ENCODE results near the gene CACNA1G. TPM values are rescaled to one million over a fixed set of nuclear protein-coding genes. Genes with fewer than 3 reads are reported as not detected.
A peak's percentile ranks its signal among the peaks of the same experiment; 100 is the strongest.

Gene CACNA1G
- total RNA-seq, 1 experiment from 2014 or later = 6.7 TPM

GRCh38 chr17:50620858-50621257 lies 60.3 kb downstream of the CACNA1G start:
- ATAC-seq = peak; percentile 83
- H3K27ac Mint-ChIP-seq = no peak overlapping the region
- no peaks in the 10 kb centered on the region for H3K9me3 Mint-ChIP-seq
- H3K36me3 Mint-ChIP-seq = no peaks in the 10 kb centered on the region
- TF ChIP-seq, protein P1, sequence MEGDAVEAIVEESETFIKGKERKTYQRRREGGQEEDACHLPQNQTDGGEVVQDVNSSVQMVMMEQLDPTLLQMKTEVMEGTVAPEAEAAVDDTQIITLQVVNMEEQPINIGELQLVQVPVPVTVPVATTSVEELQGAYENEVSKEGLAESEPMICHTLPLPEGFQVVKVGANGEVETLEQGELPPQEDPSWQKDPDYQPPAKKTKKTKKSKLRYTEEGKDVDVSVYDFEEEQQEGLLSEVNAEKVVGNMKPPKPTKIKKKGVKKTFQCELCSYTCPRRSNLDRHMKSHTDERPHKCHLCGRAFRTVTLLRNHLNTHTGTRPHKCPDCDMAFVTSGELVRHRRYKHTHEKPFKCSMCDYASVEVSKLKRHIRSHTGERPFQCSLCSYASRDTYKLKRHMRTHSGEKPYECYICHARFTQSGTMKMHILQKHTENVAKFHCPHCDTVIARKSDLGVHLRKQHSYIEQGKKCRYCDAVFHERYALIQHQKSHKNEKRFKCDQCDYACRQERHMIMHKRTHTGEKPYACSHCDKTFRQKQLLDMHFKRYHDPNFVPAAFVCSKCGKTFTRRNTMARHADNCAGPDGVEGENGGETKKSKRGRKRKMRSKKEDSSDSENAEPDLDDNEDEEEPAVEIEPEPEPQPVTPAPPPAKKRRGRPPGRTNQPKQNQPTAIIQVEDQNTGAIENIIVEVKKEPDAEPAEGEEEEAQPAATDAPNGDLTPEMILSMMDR (IDR thresholded peaks at IDR 0.05) = peak; percentile 63; the same call in 1 of the 2 replicates
- TF ChIP-seq, protein P2, sequence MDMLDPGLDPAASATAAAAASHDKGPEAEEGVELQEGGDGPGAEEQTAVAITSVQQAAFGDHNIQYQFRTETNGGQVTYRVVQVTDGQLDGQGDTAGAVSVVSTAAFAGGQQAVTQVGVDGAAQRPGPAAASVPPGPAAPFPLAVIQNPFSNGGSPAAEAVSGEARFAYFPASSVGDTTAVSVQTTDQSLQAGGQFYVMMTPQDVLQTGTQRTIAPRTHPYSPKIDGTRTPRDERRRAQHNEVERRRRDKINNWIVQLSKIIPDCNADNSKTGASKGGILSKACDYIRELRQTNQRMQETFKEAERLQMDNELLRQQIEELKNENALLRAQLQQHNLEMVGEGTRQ (CRISPR knock-in tag; IDR thresholded peaks at IDR 0.05) = peak; percentile 6; the same call in 1 of the 2 replicates
- TF ChIP-seq HMGXB4 (CRISPR knock-in tag; IDR thresholded peaks at IDR 0.05) (peak; percentile 29; the same call in 1 of the 2 replicates), ELF4 (CRISPR knock-in tag; IDR thresholded peaks at IDR 0.05; ENCODE audit: low read depth) (no peak), MXD4 (CRISPR knock-in tag; IDR thresholded peaks at IDR 0.05; ENCODE audit: borderline replicate concordance) (no peak)
- peaks cover 20% of the 10 kb centered on the region for H3K4me1 Mint-ChIP-seq
- H3K4me3 Mint-ChIP-seq = no peak overlapping the region
- POLR2A ChIA-PET = no interaction called here
- CTCF ChIA-PET = interaction anchor here (0.8 to 5.7 kb wide), 3 partner anchors 10 to 70 kb away, joined by 3 to 41 read pairs (median 6); partner anchors contain the start of gene CACNA1G
- DNase-seq (ENCODE audit: low spot score) = peak; percentile 75
- H3K27me3 Mint-ChIP-seq (ENCODE audit: low read depth) = peaks cover 4% of the 10 kb centered on the region

- ATAC-seq = no peak
- no peak overlapping the region for H3K27ac Mint-ChIP-seq
- no peak for DNase-seq (ENCODE audit: low spot score)
Measured at GRCh38 chr17:50621574-50622031, 61.1 kb downstream of the CACNA1G start.

More at GRCh38 chr17:50621574-50622031, 61.1 kb downstream of the CACNA1G start:
- Mint-ChIP-seq H3K9me3 (no peaks in the 10 kb centered on the region), H3K4me1 (peaks cover 22% of the 10 kb centered on the region), H3K27me3 (ENCODE audit: low read depth) (peaks cover 4% of the 10 kb centered on the region), H3K4me3 (no peak overlapping the region), H3K36me3 (no peaks in the 10 kb centered on the region)
- ChIA-PET CTCF (interaction anchor here (0.8 to 5.7 kb wide), 3 partner anchors 9 to 71 kb away, joined by 3 to 41 read pairs (median 6); partner anchors contain the start of gene CACNA1G), POLR2A (no interaction called here)
- TF ChIP-seq SP1 (CRISPR knock-in tag; conservative IDR thresholded peaks at IDR 0.05) (no peak), TEAD1 (CRISPR knock-in tag; IDR thresholded peaks at IDR 0.05) (no peak), JAZF1 (CRISPR knock-in tag; IDR thresholded peaks at IDR 0.05) (no peak), E2F1 (CRISPR knock-in tag; IDR thresholded peaks at IDR 0.05) (no peak), EMX1 (CRISPR knock-in tag; IDR thresholded peaks at IDR 0.05) (no peak), ZBTB43 (CRISPR knock-in tag; IDR thresholded peaks at IDR 0.05) (no peak), TEAD4 (CRISPR knock-in tag; IDR thresholded peaks at IDR 0.05) (no peak), NFYB (CRISPR knock-in tag; conservative IDR thresholded peaks at IDR 0.05; ENCODE audit: low read depth) (no peak), ZNF121 (CRISPR knock-in tag; IDR thresholded peaks at IDR 0.05) (no peak), NR1H2 (CRISPR knock-in tag; IDR thresholded peaks at IDR 0.05) (no peak)
- TF ChIP-seq, protein P3, sequence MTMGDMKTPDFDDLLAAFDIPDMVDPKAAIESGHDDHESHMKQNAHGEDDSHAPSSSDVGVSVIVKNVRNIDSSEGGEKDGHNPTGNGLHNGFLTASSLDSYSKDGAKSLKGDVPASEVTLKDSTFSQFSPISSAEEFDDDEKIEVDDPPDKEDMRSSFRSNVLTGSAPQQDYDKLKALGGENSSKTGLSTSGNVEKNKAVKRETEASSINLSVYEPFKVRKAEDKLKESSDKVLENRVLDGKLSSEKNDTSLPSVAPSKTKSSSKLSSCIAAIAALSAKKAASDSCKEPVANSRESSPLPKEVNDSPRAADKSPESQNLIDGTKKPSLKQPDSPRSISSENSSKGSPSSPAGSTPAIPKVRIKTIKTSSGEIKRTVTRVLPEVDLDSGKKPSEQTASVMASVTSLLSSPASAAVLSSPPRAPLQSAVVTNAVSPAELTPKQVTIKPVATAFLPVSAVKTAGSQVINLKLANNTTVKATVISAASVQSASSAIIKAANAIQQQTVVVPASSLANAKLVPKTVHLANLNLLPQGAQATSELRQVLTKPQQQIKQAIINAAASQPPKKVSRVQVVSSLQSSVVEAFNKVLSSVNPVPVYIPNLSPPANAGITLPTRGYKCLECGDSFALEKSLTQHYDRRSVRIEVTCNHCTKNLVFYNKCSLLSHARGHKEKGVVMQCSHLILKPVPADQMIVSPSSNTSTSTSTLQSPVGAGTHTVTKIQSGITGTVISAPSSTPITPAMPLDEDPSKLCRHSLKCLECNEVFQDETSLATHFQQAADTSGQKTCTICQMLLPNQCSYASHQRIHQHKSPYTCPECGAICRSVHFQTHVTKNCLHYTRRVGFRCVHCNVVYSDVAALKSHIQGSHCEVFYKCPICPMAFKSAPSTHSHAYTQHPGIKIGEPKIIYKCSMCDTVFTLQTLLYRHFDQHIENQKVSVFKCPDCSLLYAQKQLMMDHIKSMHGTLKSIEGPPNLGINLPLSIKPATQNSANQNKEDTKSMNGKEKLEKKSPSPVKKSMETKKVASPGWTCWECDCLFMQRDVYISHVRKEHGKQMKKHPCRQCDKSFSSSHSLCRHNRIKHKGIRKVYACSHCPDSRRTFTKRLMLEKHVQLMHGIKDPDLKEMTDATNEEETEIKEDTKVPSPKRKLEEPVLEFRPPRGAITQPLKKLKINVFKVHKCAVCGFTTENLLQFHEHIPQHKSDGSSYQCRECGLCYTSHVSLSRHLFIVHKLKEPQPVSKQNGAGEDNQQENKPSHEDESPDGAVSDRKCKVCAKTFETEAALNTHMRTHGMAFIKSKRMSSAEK (CRISPR knock-in tag; IDR thresholded peaks at IDR 0.05; ENCODE audit: borderline replicate concordance) = no peak
- TF ChIP-seq, protein P4, sequence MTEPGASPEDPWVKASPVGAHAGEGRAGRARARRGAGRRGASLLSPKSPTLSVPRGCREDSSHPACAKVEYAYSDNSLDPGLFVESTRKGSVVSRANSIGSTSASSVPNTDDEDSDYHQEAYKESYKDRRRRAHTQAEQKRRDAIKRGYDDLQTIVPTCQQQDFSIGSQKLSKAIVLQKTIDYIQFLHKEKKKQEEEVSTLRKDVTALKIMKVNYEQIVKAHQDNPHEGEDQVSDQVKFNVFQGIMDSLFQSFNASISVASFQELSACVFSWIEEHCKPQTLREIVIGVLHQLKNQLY (CRISPR knock-in tag; IDR thresholded peaks at IDR 0.05) = no peak
